Globus pallidus (tissue), 1 donor: ENCODE measurements around the gene FLNB.
"Not testable (repeated sequence)": the region's sequence is repeated elsewhere in the genome, so short reads cannot be mapped to it uniquely, and the experiment has no call there.

Experiments used
- DNase-seq: peaks from one replicate; pipeline ENCODE4 v3.0.0-alpha.2; 2015; ENCODE audit warnings: low spot score

FLNB gene

DNA sequence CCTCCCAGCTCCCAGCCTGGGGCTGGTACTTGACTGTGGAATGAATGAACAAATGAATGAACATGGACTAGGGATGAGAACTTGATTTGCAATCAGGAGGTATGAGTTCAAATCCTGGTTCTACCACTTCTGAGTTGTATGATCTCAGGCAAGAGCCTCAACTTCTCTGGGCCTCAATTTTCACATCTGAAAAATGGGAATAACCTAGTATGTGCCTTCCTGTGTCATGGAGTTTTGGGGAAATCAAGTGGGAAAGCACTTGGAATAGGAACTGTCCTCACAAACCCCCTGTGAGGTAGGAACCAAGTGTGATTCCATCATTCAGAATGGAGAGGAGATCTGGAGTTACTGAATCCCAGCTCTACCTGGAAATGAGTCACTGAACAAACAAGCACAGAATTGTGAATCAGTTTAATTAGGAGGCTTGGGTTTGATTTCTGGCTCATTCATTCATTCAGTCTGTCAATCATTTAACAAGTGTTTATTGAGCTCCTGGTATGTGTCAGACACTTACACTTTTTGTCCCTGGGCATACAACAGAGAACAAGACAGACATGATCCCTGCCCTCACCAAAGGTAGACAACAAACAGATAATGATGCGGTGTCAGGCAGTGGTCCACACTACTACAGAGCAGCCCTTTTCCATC is 172.8 kb downstream of the FLNB start:
- DNase-seq: no peak

- no peak for DNase-seq
Observed at GRCh38 chr3:58183221-58183620, 175.0 kb downstream of the FLNB start.

DNA sequence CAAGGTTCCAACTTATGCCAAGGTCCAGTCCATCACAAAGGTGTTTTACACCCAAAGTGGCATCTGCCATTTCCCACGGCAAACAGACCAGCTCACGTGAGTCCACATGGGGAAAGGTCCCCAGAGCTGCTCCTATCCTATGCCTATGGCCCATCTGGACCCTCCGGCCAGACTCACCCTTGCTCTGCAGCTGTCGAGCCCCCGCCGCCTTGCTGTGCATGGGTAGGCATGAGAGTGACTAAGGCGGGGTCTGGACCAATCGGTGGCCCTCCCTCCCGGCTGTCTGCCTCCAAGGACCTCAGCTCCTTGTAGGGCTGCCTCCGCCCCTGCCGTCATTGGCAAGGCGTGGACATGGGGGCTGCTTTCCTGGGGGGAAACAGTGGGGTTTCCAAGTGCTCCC is 175.7 kb downstream of the FLNB start:
- no peak for DNase-seq

GRCh38 chr3:58184309-58184981 is 176.2 kb downstream of the FLNB start:
- no peak for DNase-seq

GRCh38 chr3:58184982-58185360 is 176.7 kb downstream of the FLNB start:
- no peak for DNase-seq

GRCh38 chr3:58188173-58188564 is 179.9 kb downstream of the FLNB start:
- no peak for DNase-seq

- DNase-seq: no peak
Observed at GRCh38 chr3:58188921-58189451, 180.8 kb downstream of the FLNB start.

GRCh38 chr3:58189691-58190090 is 181.5 kb downstream of the FLNB start:
- DNase-seq: no peak

DNA sequence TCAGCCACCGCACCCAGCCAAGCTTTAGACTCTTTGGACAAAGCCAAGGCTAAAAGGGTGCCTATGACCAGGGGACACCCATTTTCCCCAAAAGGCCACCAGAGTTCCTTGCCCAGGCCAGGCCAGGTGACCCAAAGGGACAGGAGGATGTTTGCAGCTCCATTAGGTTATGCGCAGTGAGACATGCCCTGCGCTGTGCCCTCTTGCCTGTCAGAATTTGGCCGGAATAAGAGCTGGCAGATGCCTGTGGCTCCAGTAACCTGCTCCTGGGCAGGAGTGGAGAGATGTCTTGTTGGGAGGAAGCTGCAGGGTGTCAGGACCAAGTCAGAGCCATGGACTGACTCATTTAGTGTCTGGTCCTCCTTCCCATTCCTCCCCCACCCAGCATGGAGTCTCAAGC is 182.1 kb downstream of the FLNB start:
- no peak for DNase-seq

- DNase-seq: no peak
Observed at GRCh38 chr3:58190882-58191281, 182.7 kb downstream of the FLNB start.

- no peak for DNase-seq
Observed at GRCh38 chr3:58191361-58191991, 183.3 kb downstream of the FLNB start.

- DNase-seq: no peak
Observed at GRCh38 chr3:58192069-58192468, 183.8 kb downstream of the FLNB start.

DNA sequence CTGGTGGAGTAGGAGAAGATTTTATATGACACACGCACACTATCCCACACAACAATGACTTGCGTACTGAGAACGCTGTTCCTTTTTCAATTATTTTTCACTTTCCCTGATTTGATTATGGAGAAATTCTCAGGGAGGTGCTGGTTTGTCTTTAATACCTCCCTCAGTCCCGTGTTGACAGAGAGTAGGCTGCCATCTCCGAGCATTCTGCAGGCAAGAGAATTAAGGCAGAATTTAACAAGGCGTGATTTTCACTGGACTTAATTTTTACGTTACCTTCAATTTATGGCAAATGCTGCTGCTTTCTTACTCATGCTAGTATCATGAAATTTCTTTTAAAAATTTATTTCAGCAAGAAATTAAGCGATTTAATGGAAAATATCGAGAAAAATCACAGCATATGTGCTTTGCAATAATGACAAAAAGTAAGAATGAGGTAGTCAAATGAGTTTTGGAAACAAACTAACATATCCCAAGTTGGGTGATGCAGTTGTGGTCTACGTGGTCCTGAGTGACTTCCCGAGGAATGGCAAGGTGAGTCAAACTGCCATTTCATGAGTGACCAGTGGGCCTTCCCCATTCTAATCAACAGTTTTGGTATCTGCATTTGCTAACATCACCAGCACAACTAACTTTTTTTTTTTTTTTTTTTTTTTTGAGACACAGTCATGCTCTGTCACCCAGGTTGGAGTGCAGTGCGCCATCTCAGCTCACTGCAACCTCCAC is 185.6 kb downstream of the FLNB start:
- DNase-seq: no peak

DNA sequence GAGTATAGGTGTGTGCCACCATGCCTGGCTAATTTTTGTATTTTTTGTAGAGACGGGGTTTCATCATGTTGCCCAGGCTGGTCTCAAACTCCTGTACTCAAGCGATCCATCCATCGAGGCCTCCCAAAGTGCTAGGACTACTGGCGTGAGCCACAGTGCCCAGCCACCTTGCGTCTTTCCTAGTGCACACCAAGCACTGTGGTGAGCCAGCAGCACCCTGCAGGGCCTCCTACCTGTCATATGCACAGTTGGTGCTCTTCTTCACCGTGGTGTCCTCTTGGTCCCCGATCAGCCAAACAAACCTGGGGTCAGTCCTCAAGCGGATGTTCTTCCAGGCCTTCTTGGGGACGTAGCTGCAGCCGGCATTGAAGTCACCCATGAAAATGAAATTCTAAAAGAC is 189.4 kb downstream of the FLNB start:
- DNase-seq: no peak

DNA sequence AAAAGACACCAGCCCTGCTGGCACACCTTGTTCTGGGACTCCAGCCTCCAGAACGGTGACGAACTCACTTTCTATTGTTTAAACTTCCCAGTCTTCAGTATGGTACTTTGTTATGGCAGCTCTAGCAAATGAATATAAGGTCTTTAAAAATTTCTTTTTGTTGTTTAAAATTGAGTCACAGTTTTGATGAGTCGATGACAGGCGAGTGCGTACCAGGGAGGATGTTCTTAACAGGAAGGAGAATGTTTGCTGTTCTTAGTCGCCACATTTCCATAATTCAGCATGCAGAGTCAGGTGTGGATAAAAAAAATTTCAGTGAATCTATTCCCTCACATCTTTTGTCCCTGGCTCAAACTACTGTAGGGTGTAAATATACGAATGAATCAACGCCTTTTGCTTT is 190.1 kb downstream of the FLNB start:
- no peak for DNase-seq

DNA sequence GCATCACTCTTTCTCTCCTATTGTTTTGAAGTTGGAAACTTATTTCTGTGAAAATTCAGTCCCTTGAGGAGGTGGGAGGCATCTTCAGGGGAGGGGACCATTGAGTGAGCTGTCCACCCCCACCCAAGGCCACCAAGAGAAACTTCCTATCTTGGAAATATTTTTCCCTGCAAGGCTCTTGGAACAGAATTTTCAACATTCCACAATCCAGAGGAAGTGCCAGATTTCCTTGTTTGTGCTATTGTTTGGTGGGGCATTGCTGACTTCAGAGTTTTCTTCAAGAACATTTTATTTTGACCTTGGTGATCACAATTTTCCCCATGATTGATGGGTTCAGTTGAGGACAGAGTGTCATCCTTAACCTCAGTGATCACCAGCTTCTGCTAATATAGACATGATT is 190.6 kb downstream of the FLNB start:
- DNase-seq: no peak

GRCh38 chr3:58200121-58200709 is 192.0 kb downstream of the FLNB start:
- DNase-seq: no peak

- no peak for DNase-seq
Observed at GRCh38 chr3:58200846-58201355, 192.7 kb downstream of the FLNB start.

GRCh38 chr3:58201451-58201850 is 193.2 kb downstream of the FLNB start:
- DNase-seq: not testable (repeated sequence)

GRCh38 chr3:58202917-58203360 is 194.7 kb downstream of the FLNB start:
- DNase-seq: no peak

- no peak for DNase-seq
Observed at GRCh38 chr3:58203541-58203940, 195.3 kb downstream of the FLNB start.

DNA sequence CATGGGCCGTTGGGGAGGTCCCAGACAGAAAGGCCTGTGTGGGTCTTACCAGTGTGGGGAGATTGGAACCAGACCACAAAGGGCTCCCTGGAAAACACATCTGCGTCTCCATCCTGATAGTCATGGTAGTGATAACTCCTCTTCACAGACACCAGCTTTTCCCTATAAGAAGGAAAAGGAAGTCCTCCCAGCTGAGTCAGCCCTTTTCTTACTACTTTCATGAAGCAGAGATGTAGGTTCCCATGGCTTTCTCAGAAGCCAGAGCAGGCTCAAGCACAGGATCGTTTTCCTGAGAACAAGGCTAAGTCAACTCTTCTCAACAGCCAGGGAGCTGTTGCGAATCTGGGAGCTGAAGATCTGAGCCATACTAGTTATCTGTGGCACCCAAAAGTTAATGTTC is 196.5 kb downstream of the FLNB start:
- no peak for DNase-seq
